Smooth muscle cell (in vitro differentiated cells): Measurements from ENCODE around the gene HAX1. TPM values are rescaled to one million over a fixed set of nuclear protein-coding genes. Genes with fewer than 3 reads are reported as not detected.
"Not testable (repeated sequence)": the region's sequence is repeated elsewhere in the genome, so short reads cannot be mapped to it uniquely, and the experiment has no call there.

ENCODE experiments used
- DNase-seq: peaks from one replicate; lab custom pipeline; 2025; ENCODE audit not compliant: unreplicated experiment; lab: John Stamatoyannopoulos, UW
- H2AFZ ChIP-seq: fragments of 200-600 bp; sonication (generic); 2 replicates; pipeline ENCODE4 v1.6.0; 2016; ENCODE audit warnings: antibody characterized with exemption, low read depth, mild to moderate bottlenecking
- H3F3A ChIP-seq: fragments of 200-600 bp; sonication (generic); 2 replicates; pipeline ENCODE4 v1.6.0; 2017; ENCODE audit warnings: antibody characterized with exemption, low read depth
- H3K27ac ChIP-seq: fragments of 200-600 bp; sonication (generic); 2 replicates; pipeline ENCODE4 v1.5.1; 2016; ENCODE audit warnings: low read depth, mild to moderate bottlenecking
- H3K27me3 ChIP-seq: fragments of 200-600 bp; sonication (generic); 2 replicates; pipeline ENCODE4 v1.6.1; 2016; ENCODE audit warnings: low read depth, mild to moderate bottlenecking
- H3K36me3 ChIP-seq: fragments of 200-600 bp; sonication (generic); 2 replicates; pipeline ENCODE4 v1.5.1; 2016; ENCODE audit warnings: low read depth
- H3K4me1 ChIP-seq: fragments of 200-600 bp; sonication (generic); 2 replicates; pipeline ENCODE4 v1.5.1; 2016; ENCODE audit warnings: low read depth
- H3K4me2 ChIP-seq: fragments of 200-600 bp; sonication (generic); 2 replicates; pipeline ENCODE4 v1.6.0; 2016; ENCODE audit warnings: mild to moderate bottlenecking
- H3K4me3 ChIP-seq: fragments of 200-600 bp; sonication (generic); 2 replicates; pipeline ENCODE4 v1.5.1; 2016; ENCODE audit warnings: mild to moderate bottlenecking
- H3K79me2 ChIP-seq: fragments of 200-600 bp; sonication (generic); 2 replicates; pipeline ENCODE4 v1.6.0; 2016; ENCODE audit warnings: low read depth, mild to moderate bottlenecking
- H3K9ac ChIP-seq: fragments of 200-600 bp; sonication (generic); 2 replicates; pipeline ENCODE4 v1.6.0; 2016; ENCODE audit warnings: low read depth
- H3K9me3 ChIP-seq: fragments of 200-600 bp; sonication (generic); replicated peaks from 2 replicates; pipeline ENCODE4 v1.5.1; 2016; ENCODE audit warnings: low read depth
- H4K20me1 ChIP-seq: fragments of 200-600 bp; sonication (generic); 2 replicates; pipeline ENCODE4 v1.6.0; 2016; ENCODE audit warnings: low read depth
- WGBS: methylation state at CpG from one replicate; pipeline ENCODE4 v1.1.7; 2016; ENCODE audit warnings: low lambda C conversion rate; 5-methylcytosine and 5-hydroxymethylcytosine counted together
- polyA plus RNA-seq: library from polyadenylated mRNA; unstranded; fragments of >200 nt; fragmentation: Nextera tagmentation; extraction: Ambion mirVana; gene quantifications from 2 replicates; pipeline ENCODE4 v1.2.1, GENCODE V29; 2016
- total RNA-seq: library from RNA; depleted of rRNA; stranded (reverse); fragments of >200 nt; gene quantifications from 2 replicates; pipeline ENCODE4 v1.2.3, GENCODE V29; 2014
- TF ChIP-seq, protein P1 (sequence below): fragments of 200-600 bp; sonication (generic); IDR thresholded peaks from 2 replicates; pipeline ENCODE4 v1.5.1; 2017; ENCODE audit warnings: borderline replicate concordance, mild to moderate bottlenecking, antibody characterized with exemption; ENCODE audit not compliant: insufficient read depth, poor library complexity, severe bottlenecking

The HAX1 gene
- total and polyA plus RNA-seq, 2 experiments from 2014 or later: 73.7 to 91.6 TPM

DNA sequence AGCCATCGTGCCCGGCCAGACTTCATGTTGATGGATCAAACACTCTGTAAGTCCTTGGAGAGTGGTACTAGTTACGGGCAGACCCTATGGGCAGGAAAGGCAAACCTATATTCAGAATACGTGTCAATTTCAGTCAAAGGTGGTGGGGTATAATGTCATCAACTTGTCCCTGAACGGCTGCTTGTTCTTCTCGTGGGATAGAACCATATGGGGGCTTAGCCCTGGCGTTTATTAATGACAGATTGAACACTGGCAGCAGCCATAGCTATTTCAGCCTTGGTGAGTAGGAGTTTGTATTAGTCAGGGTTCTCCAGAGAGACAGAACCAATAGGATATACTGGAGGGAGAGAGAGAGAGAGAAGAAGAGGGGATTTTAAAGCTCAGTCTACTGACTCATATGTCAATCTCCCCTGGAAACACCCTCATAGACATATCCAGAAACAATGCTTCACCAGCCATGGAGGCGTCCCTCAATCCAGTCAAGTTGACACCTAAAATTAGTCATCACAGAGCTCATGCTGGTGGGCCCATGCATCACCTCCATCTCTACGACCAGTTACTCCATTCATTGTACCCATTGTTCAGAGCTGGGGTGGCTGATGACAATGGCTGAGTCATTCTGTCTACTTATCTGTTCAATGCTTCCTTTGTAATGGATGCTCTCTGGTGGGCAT is 32.4 kb downstream of the HAX1 start:
- Histone ChIP-seq H3K36me3 (no peaks in the 10 kb centered on the region), H3F3A (no peaks in the 10 kb centered on the region), H2AFZ (no peak overlapping the region), H3K27ac (no peak overlapping the region), H4K20me1 (no peaks in the 10 kb centered on the region), H3K4me1 (no peaks in the 10 kb centered on the region), H3K4me3 (no peak overlapping the region), H3K4me2 (no peak overlapping the region), H3K79me2 (no peaks in the 10 kb centered on the region), H3K27me3 (no peaks in the 10 kb centered on the region), H3K9me3 (no peaks in the 10 kb centered on the region), H3K9ac (no peak overlapping the region)
- DNase-seq: no peak
- TF ChIP-seq, protein P1, sequence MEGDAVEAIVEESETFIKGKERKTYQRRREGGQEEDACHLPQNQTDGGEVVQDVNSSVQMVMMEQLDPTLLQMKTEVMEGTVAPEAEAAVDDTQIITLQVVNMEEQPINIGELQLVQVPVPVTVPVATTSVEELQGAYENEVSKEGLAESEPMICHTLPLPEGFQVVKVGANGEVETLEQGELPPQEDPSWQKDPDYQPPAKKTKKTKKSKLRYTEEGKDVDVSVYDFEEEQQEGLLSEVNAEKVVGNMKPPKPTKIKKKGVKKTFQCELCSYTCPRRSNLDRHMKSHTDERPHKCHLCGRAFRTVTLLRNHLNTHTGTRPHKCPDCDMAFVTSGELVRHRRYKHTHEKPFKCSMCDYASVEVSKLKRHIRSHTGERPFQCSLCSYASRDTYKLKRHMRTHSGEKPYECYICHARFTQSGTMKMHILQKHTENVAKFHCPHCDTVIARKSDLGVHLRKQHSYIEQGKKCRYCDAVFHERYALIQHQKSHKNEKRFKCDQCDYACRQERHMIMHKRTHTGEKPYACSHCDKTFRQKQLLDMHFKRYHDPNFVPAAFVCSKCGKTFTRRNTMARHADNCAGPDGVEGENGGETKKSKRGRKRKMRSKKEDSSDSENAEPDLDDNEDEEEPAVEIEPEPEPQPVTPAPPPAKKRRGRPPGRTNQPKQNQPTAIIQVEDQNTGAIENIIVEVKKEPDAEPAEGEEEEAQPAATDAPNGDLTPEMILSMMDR: no peak
- WGBS: 72% methylated on average over 9 of the region's 9 CpGs

DNA sequence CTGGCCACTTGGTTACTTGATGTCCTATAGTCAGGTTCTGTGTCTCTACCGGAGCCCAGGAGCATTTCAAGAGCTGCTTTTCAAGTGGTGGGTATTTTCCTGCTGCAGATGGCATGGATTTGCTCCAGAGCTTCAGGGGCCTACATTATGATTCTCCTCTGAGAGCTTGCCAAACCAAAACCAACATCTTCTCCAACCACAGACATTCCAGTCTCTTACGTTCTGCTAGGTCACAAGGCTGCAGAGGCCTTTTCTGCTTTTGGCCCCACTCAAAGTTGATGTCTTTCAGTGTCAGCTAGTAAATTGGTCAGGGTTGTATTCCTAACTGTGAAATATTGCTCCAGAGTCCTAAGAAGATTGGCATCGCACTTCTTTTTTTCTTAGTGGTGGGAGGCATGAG is 33.7 kb downstream of the HAX1 start:
- Histone ChIP-seq H3K9ac (no peak overlapping the region), H3K9me3 (no peaks in the 10 kb centered on the region), H2AFZ (no peak overlapping the region), H3K4me1 (no peaks in the 10 kb centered on the region), H3K4me3 (no peak overlapping the region), H3K36me3 (no peaks in the 10 kb centered on the region), H3K27ac (no peak overlapping the region), H3K27me3 (no peaks in the 10 kb centered on the region), H3K79me2 (no peaks in the 10 kb centered on the region), H3F3A (no peaks in the 10 kb centered on the region), H4K20me1 (no peaks in the 10 kb centered on the region), H3K4me2 (no peak overlapping the region)
- TF ChIP-seq, protein P1: no peak
- DNase-seq: no peak
- WGBS: 85% methylated on average over 3 of the region's 3 CpGs

DNA sequence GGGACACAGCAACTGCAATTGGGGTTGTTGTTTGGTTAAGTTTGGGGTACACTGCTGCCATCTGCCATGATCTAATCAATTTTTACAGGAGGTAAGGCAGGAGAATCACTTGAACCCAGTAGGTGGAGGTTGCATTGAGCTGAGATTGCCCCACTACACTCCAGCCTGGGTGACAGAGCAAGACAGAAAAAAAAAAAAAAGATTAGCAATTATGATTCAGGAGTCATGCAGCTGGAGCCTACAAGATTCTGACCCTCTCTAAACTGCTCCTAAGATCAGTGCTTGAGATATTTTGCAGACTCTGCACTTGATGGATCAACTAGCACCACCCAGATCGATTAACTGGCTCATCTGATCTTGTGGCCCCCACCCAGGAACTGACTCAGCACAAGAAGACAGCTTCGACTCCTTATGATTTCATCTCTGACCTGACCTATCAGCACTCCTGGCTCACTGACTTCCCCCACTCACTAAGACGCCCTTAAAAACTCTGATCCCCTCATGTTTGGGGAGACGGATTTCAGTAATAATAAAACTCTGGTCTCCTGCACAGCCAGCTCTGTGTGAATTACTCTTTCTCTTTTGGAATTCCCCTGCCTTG is 35.3 kb downstream of the HAX1 start:
- WGBS: 74% methylated on average over 4 of the region's 4 CpGs
- not testable (repeated sequence) for H3K9ac ChIP-seq, H3K4me2 ChIP-seq, H2AFZ ChIP-seq, H3K27ac ChIP-seq, H3K36me3 ChIP-seq, DNase-seq, H3K27me3 ChIP-seq, H3K79me2 ChIP-seq, H3K4me3 ChIP-seq, H4K20me1 ChIP-seq, H3F3A ChIP-seq, H3K4me1 ChIP-seq, H3K9me3 ChIP-seq

DNA sequence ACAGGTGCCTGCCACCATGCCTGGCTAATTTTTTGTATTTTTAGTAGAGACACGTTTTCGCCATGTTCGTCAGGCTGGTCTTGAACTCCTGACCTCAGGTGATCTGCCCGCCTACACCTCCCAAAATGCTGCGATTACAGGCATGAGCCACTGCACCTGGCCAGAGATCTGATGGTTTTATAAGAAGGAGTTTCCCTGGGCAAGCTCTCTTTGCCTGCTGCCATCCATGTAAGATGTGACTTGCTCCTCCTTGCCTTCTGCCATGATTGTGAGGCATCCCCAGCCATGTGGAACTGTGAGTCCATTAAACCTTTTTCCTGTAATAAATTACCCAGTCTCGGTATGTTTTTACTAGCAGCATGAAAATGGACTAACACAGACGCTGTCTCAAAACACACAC is 36.7 kb downstream of the HAX1 start:
- H3K4me3 ChIP-seq, H3K9ac ChIP-seq, H3K79me2 ChIP-seq, H3K9me3 ChIP-seq, H3K4me2 ChIP-seq, H3K36me3 ChIP-seq, DNase-seq, H4K20me1 ChIP-seq, H3K4me1 ChIP-seq, H2AFZ ChIP-seq, H3K27ac ChIP-seq, H3F3A ChIP-seq, H3K27me3 ChIP-seq: not testable (repeated sequence)
- 96% methylated on average over 7 of the region's 7 CpGs for WGBS

DNA sequence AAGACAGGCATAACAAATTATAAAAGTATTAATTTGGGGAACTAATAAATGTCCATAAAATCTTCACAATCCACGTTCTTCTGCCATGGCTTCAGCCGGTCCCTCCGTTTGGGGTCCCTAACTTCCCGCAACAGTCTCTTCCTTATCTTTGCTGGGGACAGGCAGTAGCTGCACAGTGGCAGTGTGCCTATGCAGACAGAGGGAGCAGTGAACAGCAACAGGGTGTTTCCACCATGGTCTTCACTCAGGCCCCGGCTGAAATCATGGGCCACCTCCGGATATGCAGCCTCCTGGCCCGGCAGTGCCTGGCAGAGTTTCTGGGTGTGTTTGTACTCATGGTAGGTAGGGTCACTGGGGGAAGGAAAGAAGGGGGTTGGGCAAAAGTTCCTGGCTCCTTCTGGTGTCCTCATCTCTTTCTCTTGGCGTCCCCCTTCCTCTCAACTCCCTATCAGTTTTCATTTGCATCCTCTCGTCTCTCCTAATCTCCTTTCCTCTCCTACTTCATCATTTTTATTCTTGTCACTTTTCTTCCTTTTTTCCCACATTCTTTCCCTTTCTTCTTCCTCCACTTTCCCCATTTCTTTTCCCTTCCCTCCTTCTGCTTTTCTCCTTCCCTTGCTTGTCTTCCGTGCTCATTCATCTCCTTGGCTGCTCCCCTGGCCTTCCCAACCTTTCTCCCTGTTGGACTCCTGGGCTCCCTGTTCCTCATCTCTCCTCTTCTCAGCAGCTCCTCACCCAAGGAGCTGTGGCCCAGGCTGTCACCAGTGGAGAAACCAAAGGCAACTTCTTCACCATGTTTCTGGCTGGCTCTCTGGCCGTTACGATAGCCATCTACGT is 40.0 kb downstream of the HAX1 start:
- H3K4me1 ChIP-seq, DNase-seq, H3K4me2 ChIP-seq, H4K20me1 ChIP-seq, H3K9ac ChIP-seq, H3K4me3 ChIP-seq, H3K9me3 ChIP-seq, H3K79me2 ChIP-seq, H3K27me3 ChIP-seq, H3K27ac ChIP-seq, H2AFZ ChIP-seq, H3K36me3 ChIP-seq, H3F3A ChIP-seq: not testable (repeated sequence)
- 86% methylated on average over 13 of the region's 13 CpGs for WGBS
